Measurements from ENCODE around the gene LRRC3C.

The LRRC3C gene

DNA sequence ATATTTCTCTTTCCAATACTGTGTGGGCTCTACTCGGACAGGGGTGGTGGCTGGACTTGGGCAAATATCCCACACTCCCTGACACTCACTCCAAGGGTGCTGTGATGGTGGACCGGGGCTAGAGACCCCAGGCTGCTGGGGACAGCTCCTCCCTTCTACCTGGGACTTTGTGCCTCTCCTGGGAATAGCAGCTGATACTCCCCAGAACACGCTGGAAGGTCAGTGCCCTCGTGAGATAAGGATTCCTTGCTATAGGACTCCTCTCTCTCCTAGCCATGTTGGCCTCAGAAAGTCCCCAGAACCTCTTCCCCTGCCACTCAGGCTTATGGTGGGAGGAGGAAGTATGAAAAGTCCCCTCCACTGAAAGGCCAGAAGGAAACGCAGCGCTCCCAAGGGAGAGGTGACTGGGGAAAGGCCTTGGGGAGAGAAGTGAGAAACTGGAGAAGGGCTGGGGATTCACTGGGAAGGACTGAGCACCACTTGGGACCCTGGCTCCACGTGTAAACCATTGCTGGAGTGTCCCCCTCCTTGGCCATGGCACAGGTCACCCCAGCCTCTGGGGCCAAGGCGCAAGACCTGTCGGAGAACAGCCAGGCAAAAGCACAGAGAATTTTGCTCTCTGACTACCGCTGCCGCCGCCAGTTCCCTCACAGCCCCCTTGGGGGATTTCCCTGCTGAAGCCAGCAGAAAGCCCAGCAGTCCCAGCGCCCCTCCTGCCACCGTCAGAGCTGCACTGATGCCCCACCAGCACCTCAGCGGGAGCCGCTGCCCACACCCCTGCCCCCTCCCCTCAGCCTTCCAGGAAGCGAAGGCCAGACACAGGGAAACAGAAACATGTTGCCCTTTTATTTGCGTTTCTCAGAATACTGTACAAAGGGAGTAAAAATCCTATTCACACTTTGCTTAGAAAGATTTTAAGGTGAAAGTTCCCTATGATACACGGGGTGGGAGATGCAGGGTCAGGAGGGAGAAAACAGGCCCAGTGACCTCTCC, 7.0 kb upstream of the LRRC3C start:
- no peaks in the 10 kb centered on the region for H3K36me3 ChIP-seq (ENCODE audit: control insufficient read depth, insufficient read depth, low read length)
- H3K79me2 ChIP-seq = peaks cover 1% of the 10 kb centered on the region
- no peak for TF ChIP-seq CTCF (IDR thresholded peaks at IDR 0.05)
- H3K4me1 ChIP-seq = peaks cover under 1% of the 10 kb centered on the region
- H2AFZ ChIP-seq = no peak overlapping the region
- H3K9me3 ChIP-seq (ENCODE audit: control insufficient read depth, low read length) = no peaks in the 10 kb centered on the region
- no peak overlapping the region for H3K27ac ChIP-seq
- H3K27me3 ChIP-seq (ENCODE audit: control insufficient read depth, insufficient read depth, low read length) = no peaks in the 10 kb centered on the region
- no peak overlapping the region for H3K4me3 ChIP-seq (ENCODE audit: low read depth, low read length)
- no peak overlapping the region for H3K4me2 ChIP-seq (ENCODE audit: low read length)
- no peak overlapping the region for H3K9ac ChIP-seq

DNA sequence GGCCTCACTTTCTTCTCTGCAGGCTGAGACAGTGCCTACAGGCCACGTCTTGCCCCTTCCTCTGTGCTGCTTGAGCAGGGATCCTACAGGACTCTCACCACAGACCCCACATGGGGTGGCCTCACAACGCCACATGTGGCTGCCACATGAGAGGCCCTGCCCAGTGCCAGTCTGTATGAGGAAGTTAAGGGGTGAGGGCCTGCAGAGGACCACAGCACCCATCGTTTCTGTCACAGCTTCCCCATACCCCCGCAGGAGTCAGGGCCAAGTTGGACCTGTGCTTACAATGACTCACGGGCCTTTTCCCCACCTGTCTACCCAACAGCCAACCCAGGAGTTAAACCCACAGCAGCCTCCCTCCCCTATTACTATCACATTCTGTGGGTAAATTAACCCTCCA, 6.2 kb upstream of the LRRC3C start:
- Histone ChIP-seq H3K9me3 (ENCODE audit: control insufficient read depth, low read length) (no peaks in the 10 kb centered on the region), H2AFZ (no peak overlapping the region), H3K27me3 (ENCODE audit: control insufficient read depth, insufficient read depth, low read length) (no peaks in the 10 kb centered on the region), H3K27ac (no peak overlapping the region), H3K4me3 (ENCODE audit: low read depth, low read length) (no peak overlapping the region), H3K79me2 (peaks cover 9% of the 10 kb centered on the region), H3K36me3 (ENCODE audit: control insufficient read depth, insufficient read depth, low read length) (no peaks in the 10 kb centered on the region), H3K9ac (no peak overlapping the region), H3K4me2 (ENCODE audit: low read length) (no peak overlapping the region), H3K4me1 (peaks cover 7% of the 10 kb centered on the region)
- TF ChIP-seq CTCF (IDR thresholded peaks at IDR 0.05) = no peak

DNA sequence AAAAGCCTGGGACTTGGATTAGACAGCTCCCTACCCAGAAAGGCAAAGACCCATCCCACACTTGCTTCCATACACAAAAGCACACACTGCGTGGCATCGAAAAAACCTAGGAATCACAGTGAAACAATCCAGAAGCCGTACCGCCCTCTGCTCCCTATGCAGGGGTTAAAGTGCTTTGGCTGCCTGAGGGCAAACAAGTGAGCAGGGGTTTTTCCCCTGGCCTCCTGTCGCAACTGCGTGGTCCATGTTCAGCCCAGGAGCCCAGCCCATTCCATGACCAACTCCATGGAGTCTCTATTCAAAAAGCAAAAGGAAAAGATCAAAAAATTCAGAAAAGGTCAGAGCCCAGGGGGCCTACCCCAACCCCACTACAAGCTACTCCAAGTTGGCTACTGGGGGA, 5.5 kb upstream of the LRRC3C start:
- Histone ChIP-seq H3K9me3 (ENCODE audit: control insufficient read depth, low read length) (no peaks in the 10 kb centered on the region), H2AFZ (no peak overlapping the region), H3K36me3 (ENCODE audit: control insufficient read depth, insufficient read depth, low read length) (no peaks in the 10 kb centered on the region), H3K4me2 (ENCODE audit: low read length) (no peak overlapping the region), H3K4me1 (peaks cover 7% of the 10 kb centered on the region), H3K4me3 (ENCODE audit: low read depth, low read length) (no peak overlapping the region), H3K27ac (no peak overlapping the region), H3K9ac (no peak overlapping the region), H3K79me2 (peaks cover 12% of the 10 kb centered on the region), H3K27me3 (ENCODE audit: control insufficient read depth, insufficient read depth, low read length) (no peaks in the 10 kb centered on the region)
- TF ChIP-seq CTCF (IDR thresholded peaks at IDR 0.05) = no peak

- no peak overlapping the region for H3K9ac ChIP-seq
- H3K79me2 ChIP-seq = peaks cover 12% of the 10 kb centered on the region
- H3K27me3 ChIP-seq (ENCODE audit: control insufficient read depth, insufficient read depth, low read length) = no peaks in the 10 kb centered on the region
- H3K36me3 ChIP-seq (ENCODE audit: control insufficient read depth, insufficient read depth, low read length) = no peaks in the 10 kb centered on the region
- H3K27ac ChIP-seq = no peak overlapping the region
- TF ChIP-seq CTCF (IDR thresholded peaks at IDR 0.05) = no peak
- H3K4me1 ChIP-seq = peaks cover 9% of the 10 kb centered on the region
- no peaks in the 10 kb centered on the region for H3K9me3 ChIP-seq (ENCODE audit: control insufficient read depth, low read length)
- H2AFZ ChIP-seq = no peak overlapping the region
- no peak overlapping the region for H3K4me3 ChIP-seq (ENCODE audit: low read depth, low read length)
- no peak overlapping the region for H3K4me2 ChIP-seq (ENCODE audit: low read length)
Measured at GRCh38 chr17:39923230-39923629, 4.3 kb upstream of the LRRC3C start.

Data from parathyroid adenoma (tissue), 2 donors.